H1 (cell line): Measurements from ENCODE around the gene DRAM2. TPM values are rescaled to one million over a fixed set of nuclear protein-coding genes. Genes with fewer than 3 reads are reported as not detected.

Experiments
- CHD1 ChIP-seq: IDR thresholded peaks from 2 replicates; pipeline ENCODE4 v1.6.1; 2012; ENCODE audit warnings: low read depth, low read length, improper control_type of control experiment
- CHD7 ChIP-seq: fragments of 300-600 bp; sonication (generic); IDR thresholded peaks from 2 replicates; pipeline ENCODE4 v1.7.1; 2012; ENCODE audit warnings: low read length, moderate library complexity, mild to moderate bottlenecking, inconsistent platforms; ENCODE audit not compliant: insufficient replicate concordance
- KDM4A ChIP-seq: IDR thresholded peaks from one replicate; pipeline ENCODE4 v1.7.1; 2012; ENCODE audit warnings: low read depth, mild to moderate bottlenecking, moderate library complexity, low read length, inconsistent platforms; ENCODE audit not compliant: severe bottlenecking
- SP2 ChIP-seq: IDR thresholded peaks from 2 replicates; pipeline ENCODE4 v1.6.1; 2012; ENCODE audit warnings: mild to moderate bottlenecking, low read length, inconsistent platforms
- TBP ChIP-seq: IDR thresholded peaks from 2 replicates; pipeline ENCODE4 v1.6.1; 2011; ENCODE audit warnings: low read depth, low read length, improper control_type of control experiment
- polyA plus RNA-seq, 7 experiments: library from polyadenylated mRNA; depleted of rRNA in 3 of 7; stranded (reverse) in 5 of 7; unstranded in 2 of 7; fragments of >200 nt in 5 of 7; fragments of 200-250 nt in 2 of 7; gene quantifications; 1 replicate in 5 of 7; 2 replicates in 1 of 7; 4 replicates in 1 of 7; pipeline versions ENCODE4 v1.2.1 to v1.2.3, GENCODE V29; 2011 to 2013; ENCODE audit warnings: missing spikeins in 2 of 7, mixed read lengths in 2 of 7
- total RNA-seq: library from RNA; stranded (reverse); fragmentation: NEBNext Ultra II Directional; extraction: Animal tissue kit (Norgen Biotek cat#: 25700); gene quantifications from 2 replicates; pipeline ENCODE4 v1.2.1, GENCODE V29; 2021
- TF ChIP-seq, protein P1 (sequence below), 3 experiments: IDR thresholded peaks; 1 replicate in 2 of 3; 2 replicates in 1 of 3; pipeline versions ENCODE4 v1.5.1 to v1.6.1; 2011; ENCODE audit warnings: low read length in 3 of 3, mild to moderate bottlenecking in 3 of 3, inconsistent platforms in 2 of 3, low read depth in 1 of 3, moderate library complexity in 1 of 3; ENCODE audit not compliant: insufficient read depth in 1 of 3; ENCODE audit errors: control extremely low read depth in 1 of 3

DRAM2 gene
- total and polyA plus RNA-seq, 2 of the 8 experiments (the other 6 are each of a cell fraction or from before 2014, with no cell fraction given): 35.2 to 68.2 TPM

- TF ChIP-seq CHD7 (no peak), KDM4A (no peak), CHD1 (no peak), SP2 (no peak), TBP (no peak)
- TF ChIP-seq, protein P1, sequence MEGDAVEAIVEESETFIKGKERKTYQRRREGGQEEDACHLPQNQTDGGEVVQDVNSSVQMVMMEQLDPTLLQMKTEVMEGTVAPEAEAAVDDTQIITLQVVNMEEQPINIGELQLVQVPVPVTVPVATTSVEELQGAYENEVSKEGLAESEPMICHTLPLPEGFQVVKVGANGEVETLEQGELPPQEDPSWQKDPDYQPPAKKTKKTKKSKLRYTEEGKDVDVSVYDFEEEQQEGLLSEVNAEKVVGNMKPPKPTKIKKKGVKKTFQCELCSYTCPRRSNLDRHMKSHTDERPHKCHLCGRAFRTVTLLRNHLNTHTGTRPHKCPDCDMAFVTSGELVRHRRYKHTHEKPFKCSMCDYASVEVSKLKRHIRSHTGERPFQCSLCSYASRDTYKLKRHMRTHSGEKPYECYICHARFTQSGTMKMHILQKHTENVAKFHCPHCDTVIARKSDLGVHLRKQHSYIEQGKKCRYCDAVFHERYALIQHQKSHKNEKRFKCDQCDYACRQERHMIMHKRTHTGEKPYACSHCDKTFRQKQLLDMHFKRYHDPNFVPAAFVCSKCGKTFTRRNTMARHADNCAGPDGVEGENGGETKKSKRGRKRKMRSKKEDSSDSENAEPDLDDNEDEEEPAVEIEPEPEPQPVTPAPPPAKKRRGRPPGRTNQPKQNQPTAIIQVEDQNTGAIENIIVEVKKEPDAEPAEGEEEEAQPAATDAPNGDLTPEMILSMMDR (IDR thresholded peaks at IDR 0.05; ENCODE audit: control extremely low read depth in 1 of 3, insufficient read depth in 1 of 3, low read depth in 1 of 3, low read length in 3 of 3): no peak
- TF ChIP-seq, all 59 proteins: peak for 0
Observed at GRCh38 chr1:111131693-111132092, 8.2 kb downstream of the DRAM2 start (continued).
